K562 (cell line): ENCODE data around the gene STING1. TPM values are rescaled to one million over a fixed set of nuclear protein-coding genes. Genes with fewer than 3 reads are reported as not detected.

Source experiments
- ATF3 ChIP-seq, 2 experiments: fragments of 450-650 bp in 1 of 2; sonication (generic) in 1 of 2; formaldehyde crosslinking in 1 of 2; IDR thresholded peaks in 1 of 2; conservative IDR thresholded peaks in 1 of 2; 2 replicates each; pipeline versions ENCODE4 v1.6.1 to v1.8.1; 2016 to 2023; ENCODE audit warnings: mild to moderate bottlenecking in 2 of 2, moderate library complexity in 2 of 2, inconsistent platforms in 1 of 2, missing genetic modification reagents in 1 of 2
- BRCA1 ChIP-seq, 2 experiments: fragments of 450-650 bp in 1 of 2; sonication (generic) in 1 of 2; formaldehyde crosslinking in 1 of 2; IDR thresholded peaks; 2 replicates each; pipeline versions ENCODE4 v1.5.0 to v1.6.1; 2017 to 2020; ENCODE audit warnings: mild to moderate bottlenecking in 1 of 2, missing genetic modification reagents in 1 of 2
- CTBP1 ChIP-seq: fragments of 450-650 bp; IDR thresholded peaks from 2 replicates; pipeline ENCODE4 v1.6.1; 2016; ENCODE audit warnings: borderline replicate concordance
- GTF2B ChIP-seq: IDR thresholded peaks from 2 replicates; pipeline ENCODE4 v1.6.1; 2011; ENCODE audit not compliant: insufficient read length; ENCODE audit errors: extremely low read depth
- HNRNPL ChIP-seq: fragments of 200-400 bp; formaldehyde crosslinking; IDR thresholded peaks from 2 replicates; pipeline ENCODE4 v1.6.1; 2017; ENCODE audit warnings: low read depth, mild to moderate bottlenecking, low read length
- MAX ChIP-seq: sonication (generic); formaldehyde crosslinking; IDR thresholded peaks from 2 replicates; pipeline ENCODE4 v1.9.0; 2022; ENCODE audit warnings: mild to moderate bottlenecking, missing genetic modification reagents
- MTA2 ChIP-seq: fragments of 450-650 bp; IDR thresholded peaks from 2 replicates; pipeline ENCODE4 v1.6.1; 2016; ENCODE audit warnings: low read depth
- SOX6 ChIP-seq: fragments of 450-650 bp; IDR thresholded peaks from 2 replicates; pipeline ENCODE4 v1.6.1; 2014; ENCODE audit warnings: mild to moderate bottlenecking
- TAF1 ChIP-seq: IDR thresholded peaks from 2 replicates; pipeline ENCODE4 v1.6.1; 2011; ENCODE audit warnings: mild to moderate bottlenecking, low read length, moderate library complexity; ENCODE audit not compliant: insufficient read depth, control insufficient read depth, severe bottlenecking; ENCODE audit errors: extremely low read depth
- TCFL5 ChIP-seq: fragments of 250-450 bp; sonication (Bioruptor Pico); conservative IDR thresholded peaks from 2 replicates; pipeline ENCODE4 v1.6.1; 2021; ENCODE audit warnings: mild to moderate bottlenecking, moderate library complexity, matching md5 sums
- XRCC3 ChIP-seq: fragments of 450-650 bp; IDR thresholded peaks from 2 replicates; pipeline ENCODE4 v1.6.1; 2017; ENCODE audit warnings: mild to moderate bottlenecking, moderate library complexity
- ZC3H4 ChIP-seq: sonication (generic); formaldehyde crosslinking; IDR thresholded peaks from 2 replicates; pipeline ENCODE4 v1.9.0; 2021; ENCODE audit warnings: missing genetic modification reagents, borderline replicate concordance
- ZNF143 ChIP-seq: sonication (generic); formaldehyde crosslinking; IDR thresholded peaks from 2 replicates; pipeline ENCODE4 v1.9.0; 2022; ENCODE audit warnings: mild to moderate bottlenecking, missing genetic modification reagents
- ZNF561 ChIP-seq: fragments of 450-650 bp; formaldehyde crosslinking; conservative IDR thresholded peaks from 2 replicates; pipeline ENCODE4 v1.4.0; 2020; ENCODE audit warnings: mild to moderate bottlenecking, moderate library complexity
- ZNF583 ChIP-seq: fragments of 250-450 bp; sonication (Bioruptor Pico); IDR thresholded peaks from 2 replicates; pipeline ENCODE4 v1.4.0; 2020
- ZNF586 ChIP-seq: fragments of 450-650 bp; formaldehyde crosslinking; conservative IDR thresholded peaks from 2 replicates; pipeline ENCODE4 v1.4.0; 2020; ENCODE audit warnings: mild to moderate bottlenecking, moderate library complexity
- ZNF75A ChIP-seq: fragments of 450-650 bp; formaldehyde crosslinking; IDR thresholded peaks from 2 replicates; pipeline ENCODE4 v1.4.0; 2020; ENCODE audit warnings: mild to moderate bottlenecking
- polyA plus RNA-seq, 8 experiments: library from polyadenylated mRNA; depleted of rRNA in 4 of 8; stranded (reverse) in 5 of 8; unstranded in 3 of 8; fragments of >200 nt; fragmentation: Nextera tagmentation in 2 of 8; fragmentation: Illumina TruSeq in 1 of 8; extraction: Ambion mirVana in 2 of 8; extraction: Trizol in 1 of 8; gene quantifications; 2 replicates each; pipeline versions ENCODE4 v1.2.1 to v1.2.3, GENCODE V29; 2011 to 2014; ENCODE audit warnings: inconsistent platforms in 1 of 8, missing spikeins in 1 of 8
- total RNA-seq, 7 experiments: library from RNA; depleted of rRNA in 6 of 7; stranded (reverse); fragments of >200 nt in 6 of 7; fragmentation: Illumina TruSeq in 2 of 7; extraction: Trizol in 2 of 7; gene quantifications; 2 replicates each; pipeline versions ENCODE4 v1.2.1 to v1.2.3, GENCODE V29; 2011 to 2021; ENCODE audit warnings: low replicate concordance in 1 of 7
- TF ChIP-seq, protein P1 (sequence below): fragments of 450-650 bp; formaldehyde crosslinking; IDR thresholded peaks from 2 replicates; pipeline ENCODE4 v1.4.0; 2020; ENCODE audit warnings: mild to moderate bottlenecking, moderate library complexity
- TF ChIP-seq, protein P2 (sequence below), 2 experiments: fragments of 450-650 bp in 1 of 2; sonication (generic) in 1 of 2; formaldehyde crosslinking; conservative IDR thresholded peaks; 2 replicates each; pipeline versions ENCODE4 v1.4.0 to v1.8.1; 2020 to 2022; ENCODE audit warnings: mild to moderate bottlenecking in 1 of 2, missing genetic modification reagents in 1 of 2

The STING1 gene
- total and polyA plus RNA-seq, 9 of the 15 experiments (the other 6 are each of a cell fraction or from before 2014, with no cell fraction given), result 20.8 to 69.1 (median 44.7) TPM

DNA sequence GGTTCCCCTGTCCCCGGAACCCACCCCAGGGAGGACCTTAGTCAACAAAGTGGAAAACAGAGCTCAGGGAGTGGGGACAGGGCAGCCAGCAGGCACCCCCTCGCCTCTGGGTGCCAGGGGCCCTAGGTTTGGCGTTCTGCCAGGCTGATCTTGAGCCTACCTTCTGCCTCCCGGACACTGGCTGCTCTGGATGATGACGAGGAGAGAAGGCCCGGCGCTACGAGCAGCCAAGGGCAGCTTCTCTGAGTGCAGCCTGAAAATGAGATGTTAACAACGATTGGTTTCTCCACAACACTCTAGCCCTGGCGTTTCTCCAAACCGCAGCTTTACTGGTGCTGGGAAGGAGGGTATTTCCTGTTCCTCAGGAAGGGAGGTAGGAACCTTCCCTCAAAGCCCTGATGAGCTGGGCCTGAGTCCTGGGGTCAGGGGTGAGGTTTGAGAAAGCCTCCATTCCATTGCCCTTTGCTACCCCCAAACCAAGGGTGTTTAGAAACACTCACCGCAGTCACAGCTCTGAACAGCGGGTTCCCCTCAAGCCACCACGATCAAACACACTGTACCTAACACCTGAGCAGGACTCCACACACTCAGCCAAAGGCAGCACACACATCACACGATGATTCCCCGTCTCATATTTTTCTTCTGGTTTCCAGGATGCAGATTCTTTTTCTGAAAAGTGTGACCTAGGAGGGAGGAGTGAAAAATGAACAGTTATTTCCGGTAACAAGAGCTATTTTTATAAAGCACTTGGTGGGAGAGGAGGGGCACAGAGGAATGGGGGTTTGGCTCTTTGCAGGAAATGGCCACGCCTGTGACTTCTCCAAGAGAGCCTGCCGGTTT is at the start of gene STING1 (continued):
- TF ChIP-seq ZNF586 (CRISPR knock-in tag) (no peak), ZNF75A (CRISPR knock-in tag) (0 out of 2 replicates have a peak, but pooled peaks have one; percentile 29), XRCC3 (no peak), TAF1 (peak; percentile 81), ZNF583 (CRISPR knock-in tag) (no peak), ZNF561 (CRISPR knock-in tag) (no peak), ZNF143 (CRISPR knock-in tag) (no peak), MTA2 (no peak), HNRNPL (no peak), ZC3H4 (no peak), GTF2B (no peak), SOX6 (0 out of 2 replicates have a peak, but pooled peaks have one; percentile 36), ATF3 (IDR thresholded peaks at IDR 0.05) (no peak; the same call in 1 of the 2 replicates), ATF3 (CRISPR knock-in tag; conservative IDR thresholded peaks at IDR 0.05) (no peak; the same call in 1 of the 2 replicates), MAX (CRISPR knock-in tag) (no peak), CTBP1 (peak; percentile 68; the same call in 1 of the 2 replicates), BRCA1 (IDR thresholded peaks at IDR 0.05) (no peak), BRCA1 (CRISPR knock-in tag; IDR thresholded peaks at IDR 0.05) (no peak), TCFL5 (CRISPR knock-in tag) (peak; percentile 63; the same call in 1 of the 2 replicates)
- TF ChIP-seq, protein P1, sequence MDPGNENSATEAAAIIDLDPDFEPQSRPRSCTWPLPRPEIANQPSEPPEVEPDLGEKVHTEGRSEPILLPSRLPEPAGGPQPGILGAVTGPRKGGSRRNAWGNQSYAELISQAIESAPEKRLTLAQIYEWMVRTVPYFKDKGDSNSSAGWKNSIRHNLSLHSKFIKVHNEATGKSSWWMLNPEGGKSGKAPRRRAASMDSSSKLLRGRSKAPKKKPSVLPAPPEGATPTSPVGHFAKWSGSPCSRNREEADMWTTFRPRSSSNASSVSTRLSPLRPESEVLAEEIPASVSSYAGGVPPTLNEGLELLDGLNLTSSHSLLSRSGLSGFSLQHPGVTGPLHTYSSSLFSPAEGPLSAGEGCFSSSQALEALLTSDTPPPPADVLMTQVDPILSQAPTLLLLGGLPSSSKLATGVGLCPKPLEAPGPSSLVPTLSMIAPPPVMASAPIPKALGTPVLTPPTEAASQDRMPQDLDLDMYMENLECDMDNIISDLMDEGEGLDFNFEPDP (CRISPR knock-in tag), result no peak
- TF ChIP-seq, protein P2, sequence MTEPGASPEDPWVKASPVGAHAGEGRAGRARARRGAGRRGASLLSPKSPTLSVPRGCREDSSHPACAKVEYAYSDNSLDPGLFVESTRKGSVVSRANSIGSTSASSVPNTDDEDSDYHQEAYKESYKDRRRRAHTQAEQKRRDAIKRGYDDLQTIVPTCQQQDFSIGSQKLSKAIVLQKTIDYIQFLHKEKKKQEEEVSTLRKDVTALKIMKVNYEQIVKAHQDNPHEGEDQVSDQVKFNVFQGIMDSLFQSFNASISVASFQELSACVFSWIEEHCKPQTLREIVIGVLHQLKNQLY (CRISPR knock-in tag; conservative IDR thresholded peaks at IDR 0.05), result no peak
